Activated CD4-positive, alpha-beta memory T cell treated with anti-CD3 and anti-CD28 coated beads for 36 hours (primary cell): Measurements from ENCODE around the gene RASGRP1. TPM values are rescaled to one million over a fixed set of nuclear protein-coding genes. Genes with fewer than 3 reads are reported as not detected.

Experiments
- CTCF ChIA-PET: fragments of 350-600 bp; sonication (Branson Sonifier 250); formaldehyde crosslinking; loops from one replicate; lab custom pipeline; 2021; ENCODE audit warnings: antibody characterized with exemption, inconsistent platforms; lab: Charles Lee
- POLR2A ChIA-PET: fragments of 350-600 bp; sonication (Branson Sonifier 250); formaldehyde crosslinking; loops from one replicate; lab custom pipeline; 2021; ENCODE audit warnings: antibody characterized with exemption; lab: Charles Lee
- DNase-seq: peaks from one replicate; pipeline ENCODE4 v3.0.0-alpha.2; 2020
- H3K27ac Mint-ChIP-seq: one replicate; pipeline ENCODE4 v1.8.0; 2021; ENCODE audit warnings: mixed read lengths
- H3K27me3 Mint-ChIP-seq: one replicate; pipeline ENCODE4 v1.8.0; 2021; ENCODE audit warnings: mixed read lengths
- H3K36me3 Mint-ChIP-seq: one replicate; pipeline ENCODE4 v1.8.0; 2021; ENCODE audit warnings: mixed read lengths
- H3K4me1 Mint-ChIP-seq: one replicate; pipeline ENCODE4 v1.8.0; 2021; ENCODE audit warnings: low read depth, mixed read lengths
- H3K4me3 Mint-ChIP-seq: one replicate; pipeline ENCODE4 v1.8.0; 2021; ENCODE audit warnings: mild to moderate bottlenecking, mixed read lengths
- H3K9me3 Mint-ChIP-seq: one replicate; pipeline ENCODE4 v1.8.0; 2021; ENCODE audit warnings: mixed read lengths
- intact Hi-C: fragments of 100-400 bp; cut with micrococcal nuclease; formaldehyde crosslinking; loops from one replicate; pipeline ENCODE4 v1.15.1; 2023
- total RNA-seq, 2 experiments: library from RNA; stranded (reverse); gene quantifications; one replicate each; pipeline ENCODE4 v1.2.3, GENCODE V29; 2021

Gene RASGRP1
- total RNA-seq, result 100 to 1,000 TPM; 167 to 174 TPM

- peak; percentile 91 for DNase-seq
- Mint-ChIP-seq H3K27me3 (no peaks in the 10 kb centered on the region), H3K27ac (peak within 1 kb of the TSS; percentile 99), H3K36me3 (peaks cover 46% of the 10 kb centered on the region), H3K4me1 (peaks cover 49% of the 10 kb centered on the region), H3K4me3 (peak within 1 kb of the TSS; percentile 95), H3K9me3 (peaks cover 10% of the 10 kb centered on the region)
- ChIA-PET POLR2A (interaction anchor here (0.5 to 9.6 kb wide), 23 partner anchors 9 to 133 kb away, joined by 3 to 394 read pairs (median 7); no protein-coding TSS in a partner anchor), CTCF (interaction anchor here (0.9 to 9.5 kb wide), 44 partner anchors 9 to 127 kb away, joined by 3 to 551 read pairs (median 5); partner anchors contain the start of gene FAM98B)
- intact Hi-C loops, result loop anchor here (1.0 kb wide), 1 partner anchor 48 kb away; no protein-coding TSS in a partner anchor
Measured at GRCh38 chr15:38564557-38565286, at the start of gene RASGRP1. Gene RASGRP1, minus strand, starts transcription at chr15:38564814. Its CDS starts 186 bp downstream, at chr15:38564628.

GRCh38 chr15:38613085-38613484, 48.5 kb upstream of the RASGRP1 start:
- peak; percentile 51 for DNase-seq
- ChIA-PET CTCF (interaction anchor here (0.9 to 8.3 kb wide), 7 partner anchors 13 to 74 kb away, joined by 3 to 154 read pairs (median 9); partner anchors contain the start of gene RASGRP1), POLR2A (interaction anchor here (0.8 to 13.6 kb wide), 10 partner anchors 11 to 84 kb away, joined by 3 to 394 read pairs (median 30); partner anchors contain the start of gene RASGRP1)
- peak overlapping the region; percentile 37 for H3K4me3 Mint-ChIP-seq
- H3K27ac Mint-ChIP-seq, result peak overlapping the region; percentile 99
- peaks cover 61% of the 10 kb centered on the region for H3K4me1 Mint-ChIP-seq
- intact Hi-C loops, result loop anchor here (2.0 kb wide), 1 partner anchor 126 kb away; no protein-coding TSS in a partner anchor
- H3K9me3 Mint-ChIP-seq, result no peaks in the 10 kb centered on the region
- H3K27me3 Mint-ChIP-seq, result no peaks in the 10 kb centered on the region
- no peaks in the 10 kb centered on the region for H3K36me3 Mint-ChIP-seq

- H3K27me3 Mint-ChIP-seq, result no peaks in the 10 kb centered on the region
- H3K4me1 Mint-ChIP-seq, result peaks cover 67% of the 10 kb centered on the region
- ChIA-PET CTCF (interaction anchor here (1.0 to 8.3 kb wide), 16 partner anchors 14 to 107 kb away, joined by 3 to 154 read pairs (median 6); partner anchors contain the start of gene RASGRP1), POLR2A (interaction anchor here (0.8 to 13.6 kb wide), 20 partner anchors 9 to 84 kb away, joined by 3 to 394 read pairs (median 7); partner anchors contain the start of gene RASGRP1)
- peak overlapping the region; percentile 37 for H3K4me3 Mint-ChIP-seq
- peak; percentile 85 for DNase-seq
- H3K9me3 Mint-ChIP-seq, result no peaks in the 10 kb centered on the region
- H3K36me3 Mint-ChIP-seq, result no peaks in the 10 kb centered on the region
- intact Hi-C loops, result loop anchor here (1.0 to 2.0 kb wide), 5 partner anchors 19 to 126 kb away; partner anchors contain the start of gene RASGRP1
- H3K27ac Mint-ChIP-seq, result peak overlapping the region; percentile 99
Measured at GRCh38 chr15:38612159-38612863, 47.7 kb upstream of the RASGRP1 start.

GRCh38 chr15:38611228-38611627, 46.6 kb upstream of the RASGRP1 start:
- H3K27ac Mint-ChIP-seq, result peak overlapping the region; percentile 99
- no peaks in the 10 kb centered on the region for H3K27me3 Mint-ChIP-seq
- H3K9me3 Mint-ChIP-seq, result no peaks in the 10 kb centered on the region
- H3K36me3 Mint-ChIP-seq, result no peaks in the 10 kb centered on the region
- CTCF ChIA-PET, result interaction anchor here (0.6 to 8.3 kb wide), 17 partner anchors 18 to 106 kb away, joined by 3 to 154 read pairs (median 3); partner anchors contain the start of gene RASGRP1
- peaks cover 78% of the 10 kb centered on the region for H3K4me1 Mint-ChIP-seq
- DNase-seq, result peak; percentile 79
- intact Hi-C loops, result loop anchor here (1.0 to 2.0 kb wide), 4 partner anchors 51 to 1012 kb away; no protein-coding TSS in a partner anchor
- peak overlapping the region; percentile 37 for H3K4me3 Mint-ChIP-seq
- POLR2A ChIA-PET, result interaction anchor here (0.7 to 13.6 kb wide), 20 partner anchors 8 to 1171 kb away, joined by 3 to 394 read pairs (median 6); partner anchors contain the start of genes FSIP1 and RASGRP1

GRCh38 chr15:38610748-38611147, 46.1 kb upstream of the RASGRP1 start:
- Mint-ChIP-seq H3K27me3 (no peaks in the 10 kb centered on the region), H3K4me3 (peak overlapping the region; percentile 37), H3K9me3 (no peaks in the 10 kb centered on the region), H3K4me1 (peaks cover 83% of the 10 kb centered on the region), H3K36me3 (no peaks in the 10 kb centered on the region), H3K27ac (peak overlapping the region; percentile 99)
- ChIA-PET CTCF (interaction anchor here (0.6 to 8.3 kb wide), 12 partner anchors 41 to 106 kb away, joined by 3 to 154 read pairs (median 5); partner anchors contain the start of gene RASGRP1), POLR2A (interaction anchor here (0.7 to 13.6 kb wide), 17 partner anchors 12 to 1172 kb away, joined by 3 to 394 read pairs (median 6); partner anchors contain the start of genes FSIP1 and RASGRP1)
- intact Hi-C loops, result loop anchor here (1.0 to 2.0 kb wide), 5 partner anchors 21 to 1012 kb away; no protein-coding TSS in a partner anchor
- peak; percentile 80 for DNase-seq

- H3K27me3 Mint-ChIP-seq, result no peaks in the 10 kb centered on the region
- ChIA-PET POLR2A (interaction anchor here (0.7 to 13.6 kb wide), 10 partner anchors 15 to 87 kb away, joined by 3 to 394 read pairs (median 16); partner anchors contain the start of gene RASGRP1), CTCF (interaction anchor here (1.1 to 8.3 kb wide), 5 partner anchors 17 to 78 kb away, joined by 3 to 154 read pairs (median 15); partner anchors contain the start of gene RASGRP1)
- DNase-seq, result no peak
- H3K4me1 Mint-ChIP-seq, result peaks cover 92% of the 10 kb centered on the region
- intact Hi-C loops, result no loop called here
- H3K9me3 Mint-ChIP-seq, result no peaks in the 10 kb centered on the region
- H3K4me3 Mint-ChIP-seq, result peak overlapping the region; percentile 34
- peak overlapping the region; percentile 99 for H3K27ac Mint-ChIP-seq
- H3K36me3 Mint-ChIP-seq, result no peaks in the 10 kb centered on the region
Measured at GRCh38 chr15:38609097-38609738, 44.6 kb upstream of the RASGRP1 start.

GRCh38 chr15:38608682-38609081, 44.1 kb upstream of the RASGRP1 start:
- Mint-ChIP-seq H3K9me3 (no peaks in the 10 kb centered on the region), H3K27ac (peak overlapping the region; percentile 99), H3K4me3 (no peak overlapping the region), H3K27me3 (no peaks in the 10 kb centered on the region), H3K4me1 (peaks cover 91% of the 10 kb centered on the region), H3K36me3 (no peaks in the 10 kb centered on the region)
- ChIA-PET POLR2A (interaction anchor here (6.1 to 13.6 kb wide), 3 partner anchors 46 to 79 kb away, joined by 75 to 394 read pairs (median 145); partner anchors contain the start of gene RASGRP1), CTCF (interaction anchor here (4.7 to 8.3 kb wide), 3 partner anchors 43 to 78 kb away, joined by 15 to 154 read pairs (median 151); partner anchors contain the start of gene RASGRP1)
- intact Hi-C loops, result no loop called here
- no peak for DNase-seq

GRCh38 chr15:38605744-38606143, 41.1 kb upstream of the RASGRP1 start:
- POLR2A ChIA-PET, result interaction anchor here (13.6 kb wide), 1 partner anchor 43 kb away, joined by 394 read pairs; the partner anchor contains the start of gene RASGRP1
- Mint-ChIP-seq H3K4me3 (peak overlapping the region; percentile 18), H3K27me3 (no peaks in the 10 kb centered on the region), H3K36me3 (no peaks in the 10 kb centered on the region), H3K27ac (peak overlapping the region; percentile 88), H3K4me1 (peaks cover 62% of the 10 kb centered on the region), H3K9me3 (no peaks in the 10 kb centered on the region)
- CTCF ChIA-PET, result interaction anchor here (0.9 to 8.1 kb wide), 2 partner anchors 42 to 81 kb away, joined by 5 to 151 read pairs; partner anchors contain the start of gene RASGRP1
- peak; percentile 44 for DNase-seq
- intact Hi-C loops, result no loop called here

- Mint-ChIP-seq H3K36me3 (no peaks in the 10 kb centered on the region), H3K27me3 (no peaks in the 10 kb centered on the region), H3K9me3 (no peaks in the 10 kb centered on the region), H3K4me3 (no peak overlapping the region), H3K4me1 (peaks cover 41% of the 10 kb centered on the region), H3K27ac (no peak overlapping the region)
- ChIA-PET POLR2A (interaction anchor here (0.8 to 13.6 kb wide), 2 partner anchors 8 to 41 kb away, joined by 3 to 394 read pairs; partner anchors contain the start of gene RASGRP1), CTCF (interaction anchor here (0.9 to 1.3 kb wide), 4 partner anchors 23 to 86 kb away, joined by 3 read pairs; no protein-coding TSS in a partner anchor)
- DNase-seq, result no peak
- intact Hi-C loops, result no loop called here
Measured at GRCh38 chr15:38603672-38604071, 39.1 kb upstream of the RASGRP1 start.
